SU-DHL-6 (cell line): ENCODE results near the gene RHCG.

Experiments used
- CTCF ChIP-seq: fragments of 200-600 bp; sonication (generic); IDR thresholded peaks from one replicate; pipeline ENCODE4 v1.5.1; 2017; ENCODE audit warnings: antibody characterized with exemption, mild to moderate bottlenecking, low read length, moderate library complexity; ENCODE audit not compliant: insufficient read depth, poor library complexity, severe bottlenecking
- EZH2phosphoT487 ChIP-seq: fragments of 200-600 bp; sonication (generic), shearing (Covaris generic); conservative IDR thresholded peaks from 2 replicates; pipeline ENCODE4 v1.6.1; 2018; ENCODE audit warnings: mild to moderate bottlenecking, antibody characterized with exemption, low read length, moderate library complexity, mixed read lengths

- TF ChIP-seq EZH2phosphoT487 (no peak), CTCF (no peak)
Measured at GRCh38 chr15:89513284-89513683, 16.9 kb upstream of the RHCG start.
